Stimulated activated effector memory CD8-positive, alpha-beta T cell treated with anti-CD3 and anti-CD28 coated beads, Interleukin-12 subunit alpha, Interleukin-12 subunit beta, amount 100 ng/mL, for 72 hours (primary cell): ENCODE measurements around the gene LY6G6D.
A peak's percentile ranks its signal among the peaks of the same experiment; 100 is the strongest.

Source experiments
- ATAC-seq: fragments of 150-1000 bp; cut with Tn5 transposase; 2 replicates; pipeline ENCODE4 v1.10.0; 2021
- DNase-seq, 2 donors: peaks; one replicate each; pipeline ENCODE4 v3.0.0; 2021 to 2022; ENCODE audit warnings: low spot score in 2 of 2
- H3K27ac Mint-ChIP-seq: one replicate; pipeline ENCODE4 v1.8.0; 2022; ENCODE audit warnings: mild to moderate bottlenecking, mixed read lengths
- H3K36me3 Mint-ChIP-seq: one replicate; pipeline ENCODE4 v1.8.0; 2022; ENCODE audit warnings: mild to moderate bottlenecking, mixed read lengths
- H3K4me1 Mint-ChIP-seq: one replicate; pipeline ENCODE4 v1.8.0; 2022; ENCODE audit warnings: mixed read lengths
- H3K4me3 Mint-ChIP-seq: one replicate; pipeline ENCODE4 v1.8.0; 2022; ENCODE audit warnings: mild to moderate bottlenecking, mixed read lengths
- H3K9me3 Mint-ChIP-seq: one replicate; pipeline ENCODE4 v1.8.0; 2022; ENCODE audit warnings: mixed read lengths

The LY6G6D gene

DNA sequence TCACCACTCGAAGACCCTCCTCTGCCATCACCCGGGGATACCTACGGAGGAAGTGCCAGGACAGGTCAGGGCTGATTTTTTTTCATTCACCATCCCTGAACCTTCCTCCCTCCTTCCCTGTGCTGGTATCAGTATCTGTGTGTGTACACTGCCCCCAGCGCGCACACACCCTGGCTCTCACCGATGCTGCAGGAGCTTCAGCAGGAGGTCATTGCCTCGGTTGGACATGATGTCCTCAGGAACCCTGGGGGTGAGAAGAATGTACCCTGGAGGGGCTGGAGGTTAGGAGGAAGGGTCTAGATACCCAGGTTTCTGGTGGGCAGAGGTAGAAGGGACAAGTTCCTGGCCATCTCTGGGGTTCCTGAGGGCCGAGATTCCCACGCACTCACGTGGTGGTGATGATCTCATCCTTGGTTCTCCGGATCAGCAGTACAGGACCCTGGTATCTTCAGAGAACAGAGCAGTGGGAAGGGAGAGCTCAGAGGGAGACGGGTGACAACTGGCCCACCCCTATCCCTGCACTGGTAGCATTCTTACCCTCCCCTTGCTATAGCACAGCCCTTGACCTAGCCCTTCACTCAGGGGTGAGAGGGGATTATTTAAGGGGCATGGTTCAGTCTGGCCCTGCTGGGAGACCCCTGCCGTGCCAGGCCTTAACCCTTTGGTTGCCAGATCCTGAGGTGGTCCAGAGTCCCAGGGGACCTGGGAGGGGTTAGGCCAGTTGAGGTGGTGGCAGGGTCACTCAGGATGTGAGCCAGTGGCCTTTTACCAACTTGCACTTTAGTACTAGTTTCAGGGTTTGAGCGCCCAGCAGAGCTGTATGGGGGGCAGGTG is 27.1 kb upstream of the LY6G6D start:
- no peak for ATAC-seq
- Mint-ChIP-seq H3K4me3 (no peak overlapping the region), H3K27ac (peak overlapping the region; percentile 32), H3K4me1 (peaks cover 8% of the 10 kb centered on the region), H3K36me3 (peaks cover 71% of the 10 kb centered on the region), H3K9me3 (no peaks in the 10 kb centered on the region)
- DNase-seq: no peak

DNA sequence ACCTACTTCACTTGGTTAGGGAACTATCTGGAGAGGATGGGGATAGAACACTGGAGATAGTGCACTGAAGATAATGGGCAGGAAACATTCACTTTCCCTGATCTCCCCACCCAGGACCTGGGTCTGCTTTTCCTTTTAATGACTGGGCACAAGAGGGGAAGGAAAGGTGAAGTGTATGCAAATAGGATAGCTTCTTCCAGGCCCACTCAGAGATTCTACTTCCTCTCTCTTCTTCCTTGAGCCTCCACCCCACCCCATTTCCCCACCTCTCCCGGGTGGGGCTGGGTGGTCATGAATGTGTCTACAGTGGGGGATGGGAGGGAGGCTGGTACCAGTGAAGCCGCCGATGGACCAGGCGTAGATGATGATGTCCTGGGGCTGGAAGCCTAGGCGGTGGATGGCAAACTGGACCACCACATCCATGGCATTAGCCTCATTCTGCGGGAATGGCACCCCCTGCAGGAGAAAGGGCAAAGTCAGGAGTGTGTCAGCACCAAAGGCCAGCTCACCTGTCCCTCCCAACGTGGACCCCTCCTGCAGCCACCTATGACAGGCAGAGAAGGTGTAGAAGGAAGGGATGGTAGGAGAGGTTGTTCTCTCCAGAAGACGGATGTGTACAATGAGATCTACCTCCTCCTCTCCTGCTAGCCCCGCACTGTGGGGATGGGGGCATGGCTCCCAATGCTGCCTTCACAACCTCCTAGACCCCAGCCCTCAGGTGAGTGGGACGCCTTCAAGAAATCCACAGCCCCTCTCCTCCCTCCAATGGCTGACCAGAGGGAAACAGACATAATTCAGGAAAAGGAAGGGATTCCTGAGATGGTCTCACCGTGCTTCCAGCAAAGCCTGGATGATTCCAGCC is 25.7 kb upstream of the LY6G6D start:
- DNase-seq (no peak), ATAC-seq (peak; percentile 39)
- Mint-ChIP-seq H3K4me1 (peaks cover 8% of the 10 kb centered on the region), H3K27ac (peak overlapping the region; percentile 74), H3K36me3 (peaks cover 85% of the 10 kb centered on the region), H3K4me3 (no peak overlapping the region), H3K9me3 (no peaks in the 10 kb centered on the region)

DNA sequence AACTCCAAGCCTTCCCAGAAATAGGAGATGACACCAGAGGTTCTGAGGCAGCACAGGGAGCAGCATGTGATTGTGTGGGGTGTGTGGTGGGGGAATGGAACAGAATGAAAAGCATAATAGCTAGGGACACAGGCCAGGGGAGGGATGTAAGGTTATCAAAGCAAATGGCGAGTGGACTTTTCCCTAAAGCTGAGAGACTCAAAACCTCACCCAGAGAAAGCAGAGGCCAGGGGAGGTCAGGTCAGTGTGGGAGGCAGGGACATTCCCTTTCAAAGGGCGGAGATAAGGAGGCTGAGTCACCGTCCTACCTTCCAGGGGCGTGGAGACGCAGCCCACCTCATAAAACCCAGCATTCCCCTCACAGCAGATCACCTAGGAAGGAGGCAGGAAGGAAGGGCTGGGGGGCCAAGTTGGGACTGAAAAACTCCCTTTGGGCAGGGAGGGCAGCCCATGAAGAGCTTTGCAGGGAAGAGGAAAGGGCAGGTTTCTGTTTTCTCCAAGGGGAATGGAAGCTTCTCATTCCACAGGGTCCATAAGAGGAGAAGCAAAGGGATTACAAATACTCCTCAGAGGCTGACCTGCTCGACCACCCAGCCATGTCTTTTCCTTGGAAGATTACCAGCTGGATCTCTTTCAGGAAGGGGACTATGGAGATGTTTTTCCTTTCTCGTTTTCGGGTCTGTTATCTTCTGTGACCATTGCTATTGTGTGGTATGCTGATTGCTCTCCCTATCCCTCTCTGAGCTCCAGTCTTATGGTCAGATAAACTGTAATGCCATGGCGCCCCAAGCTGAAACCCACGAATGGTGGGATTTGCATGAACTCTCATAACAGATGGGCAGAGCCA is 24.7 kb upstream of the LY6G6D start:
- Mint-ChIP-seq H3K4me1 (peaks cover 8% of the 10 kb centered on the region), H3K27ac (peak overlapping the region; percentile 74), H3K4me3 (no peak overlapping the region), H3K9me3 (no peaks in the 10 kb centered on the region), H3K36me3 (peaks cover 87% of the 10 kb centered on the region)
- ATAC-seq (no peak), DNase-seq (no peak)

DNA sequence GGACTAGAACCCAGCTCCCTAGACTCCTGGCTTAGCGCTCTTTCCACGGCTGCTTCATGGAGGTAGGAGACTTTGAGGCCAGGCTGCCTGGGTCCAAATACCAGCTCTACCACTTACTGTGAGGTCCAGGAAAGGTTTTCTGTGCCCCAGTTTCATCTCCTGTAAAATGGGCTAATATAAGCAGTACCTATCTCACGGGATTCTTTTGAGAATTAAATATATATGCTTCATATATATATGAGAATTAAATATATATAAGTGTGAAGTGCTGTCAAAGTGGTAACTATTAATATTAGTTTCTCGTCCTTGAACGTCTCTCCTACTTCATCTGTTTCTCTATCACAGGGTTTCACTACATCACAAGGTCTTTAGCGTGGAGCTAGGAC is 24.1 kb upstream of the LY6G6D start:
- peaks cover 8% of the 10 kb centered on the region for H3K4me1 Mint-ChIP-seq
- no peaks in the 10 kb centered on the region for H3K9me3 Mint-ChIP-seq
- H3K27ac Mint-ChIP-seq: no peak overlapping the region
- H3K4me3 Mint-ChIP-seq: no peak overlapping the region
- ATAC-seq (no peak), DNase-seq (no peak)
- H3K36me3 Mint-ChIP-seq: peaks cover 87% of the 10 kb centered on the region

DNA sequence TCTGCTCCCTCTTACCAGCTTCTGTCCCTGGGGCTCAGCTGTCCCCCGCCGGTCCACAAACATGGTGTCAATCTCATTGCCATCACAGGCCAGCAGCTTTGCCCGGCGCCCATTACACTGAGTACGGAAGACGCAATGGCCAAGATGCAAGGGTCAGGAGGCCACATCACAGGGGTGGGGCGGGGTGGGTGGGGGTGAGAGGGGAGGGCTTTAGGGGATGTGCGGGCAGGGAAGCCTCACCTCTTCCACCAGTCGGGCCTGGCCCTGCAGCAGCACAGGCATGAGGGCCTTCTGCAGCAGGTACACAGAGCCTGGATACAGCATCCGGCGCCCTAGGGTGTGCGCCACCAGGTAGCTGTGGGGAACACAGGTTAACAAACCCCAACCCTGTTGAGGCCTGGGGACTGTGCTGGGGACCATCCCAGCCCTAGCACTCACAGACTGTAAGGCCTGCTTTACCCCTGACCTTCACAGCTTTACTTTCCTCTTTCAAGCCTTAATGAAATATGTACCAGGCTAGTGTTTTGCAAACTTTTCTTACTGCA is 23.5 kb upstream of the LY6G6D start:
- H3K9me3 Mint-ChIP-seq: no peaks in the 10 kb centered on the region
- H3K4me1 Mint-ChIP-seq: peaks cover 8% of the 10 kb centered on the region
- H3K4me3 Mint-ChIP-seq: no peak overlapping the region
- H3K27ac Mint-ChIP-seq: no peak overlapping the region
- H3K36me3 Mint-ChIP-seq: peaks cover 87% of the 10 kb centered on the region
- ATAC-seq: no peak
- DNase-seq: no peak

DNA sequence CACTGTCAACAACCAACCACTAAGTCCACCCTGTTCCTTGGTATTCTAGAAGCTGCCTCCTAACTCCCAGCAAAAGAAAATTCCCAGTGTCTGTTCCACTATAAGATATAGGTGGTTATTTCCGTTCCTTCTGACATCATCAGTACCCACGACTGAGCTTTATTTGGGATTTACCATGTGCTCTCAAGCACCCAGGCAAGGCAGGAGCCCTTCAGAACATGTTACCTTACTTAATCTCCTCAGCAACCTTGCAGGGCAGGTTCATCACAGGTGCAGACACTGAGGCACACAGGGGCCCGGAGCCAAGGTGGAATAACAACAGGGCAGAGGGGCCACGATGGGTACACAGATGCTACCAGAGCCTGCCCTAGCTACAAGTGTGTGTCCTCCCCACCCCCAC is 22.8 kb upstream of the LY6G6D start:
- peaks cover 87% of the 10 kb centered on the region for H3K36me3 Mint-ChIP-seq

DNA sequence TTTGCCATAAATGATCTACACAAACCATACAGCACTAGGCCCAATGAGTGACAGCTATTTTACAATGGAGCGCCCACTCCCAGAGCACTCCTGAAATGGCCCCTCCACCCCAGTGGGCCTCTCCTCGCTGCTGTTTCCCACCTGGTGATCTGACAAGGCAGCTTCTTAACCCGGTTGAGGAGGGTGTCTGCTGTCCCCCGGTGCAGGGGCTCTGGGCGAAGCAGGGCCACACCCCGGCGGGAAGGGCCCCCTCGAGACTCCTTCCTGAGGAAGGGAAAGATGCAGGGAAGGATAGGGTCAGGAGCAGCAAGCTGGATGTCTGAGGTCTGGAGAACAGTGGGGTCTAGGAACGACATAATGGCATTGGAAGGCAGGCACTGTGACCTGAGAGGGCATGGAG is 22.3 kb upstream of the LY6G6D start:
- Mint-ChIP-seq H3K36me3 (peaks cover 87% of the 10 kb centered on the region), H3K9me3 (no peaks in the 10 kb centered on the region), H3K4me3 (no peak overlapping the region), H3K4me1 (peaks cover 18% of the 10 kb centered on the region), H3K27ac (no peak overlapping the region)
- DNase-seq (no peak), ATAC-seq (no peak)

More for the DNA sequence above, 22.8 kb upstream of the LY6G6D start:
- ATAC-seq: no peak
- Mint-ChIP-seq H3K27ac (no peak overlapping the region), H3K4me1 (peaks cover 13% of the 10 kb centered on the region), H3K9me3 (no peaks in the 10 kb centered on the region), H3K4me3 (no peak overlapping the region)
- no peak for DNase-seq

DNA sequence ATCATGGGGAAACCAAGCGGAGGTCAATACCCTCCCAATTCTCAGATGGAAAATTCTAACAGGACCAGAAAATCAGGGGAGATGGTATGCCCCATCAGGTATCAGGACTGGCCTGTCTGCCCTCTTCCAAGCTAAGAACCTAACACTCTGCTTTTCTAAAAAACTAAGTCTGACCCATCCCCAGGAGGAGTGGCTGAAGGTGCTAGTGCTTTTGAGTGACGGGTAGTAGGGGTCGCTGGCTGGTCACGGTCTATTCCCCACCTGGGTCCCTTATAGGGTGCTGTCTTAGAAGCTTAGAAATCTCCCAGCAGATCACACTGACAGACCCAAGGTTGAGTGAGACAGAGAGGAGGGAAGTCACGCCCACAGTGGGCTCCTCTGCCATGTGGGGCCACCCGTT is 21.6 kb upstream of the LY6G6D start:
- no peaks in the 10 kb centered on the region for H3K9me3 Mint-ChIP-seq
- ATAC-seq (no peak), DNase-seq (no peak)
- no peak overlapping the region for H3K27ac Mint-ChIP-seq
- peaks cover 21% of the 10 kb centered on the region for H3K4me1 Mint-ChIP-seq
- H3K4me3 Mint-ChIP-seq: no peak overlapping the region
- peaks cover 87% of the 10 kb centered on the region for H3K36me3 Mint-ChIP-seq

DNA sequence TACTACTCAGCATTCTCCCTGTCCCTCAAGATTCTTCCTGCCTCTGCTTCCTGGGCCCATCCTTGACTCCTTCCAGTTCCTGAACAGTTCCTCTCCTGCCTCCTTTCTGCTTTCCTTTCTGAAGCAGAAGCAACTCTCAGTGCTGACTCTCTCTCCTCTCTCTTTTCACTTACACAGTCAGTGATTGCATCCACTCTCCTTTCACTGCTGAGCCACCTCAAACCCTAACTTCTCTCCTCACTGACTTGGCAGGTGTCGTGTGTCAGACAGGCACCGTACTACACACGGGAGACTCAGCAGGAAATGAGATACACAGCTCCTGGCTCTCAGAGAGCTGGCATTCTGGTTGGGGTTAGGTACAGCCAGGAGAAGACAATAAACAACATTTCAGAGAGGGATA is 17.6 kb upstream of the LY6G6D start:
- Mint-ChIP-seq H3K36me3 (peaks cover 95% of the 10 kb centered on the region), H3K9me3 (no peaks in the 10 kb centered on the region), H3K4me1 (peaks cover 31% of the 10 kb centered on the region), H3K4me3 (peak overlapping the region; percentile 3), H3K27ac (peak overlapping the region; percentile 83)
- ATAC-seq (peak; percentile 85), DNase-seq (no peak)

DNA sequence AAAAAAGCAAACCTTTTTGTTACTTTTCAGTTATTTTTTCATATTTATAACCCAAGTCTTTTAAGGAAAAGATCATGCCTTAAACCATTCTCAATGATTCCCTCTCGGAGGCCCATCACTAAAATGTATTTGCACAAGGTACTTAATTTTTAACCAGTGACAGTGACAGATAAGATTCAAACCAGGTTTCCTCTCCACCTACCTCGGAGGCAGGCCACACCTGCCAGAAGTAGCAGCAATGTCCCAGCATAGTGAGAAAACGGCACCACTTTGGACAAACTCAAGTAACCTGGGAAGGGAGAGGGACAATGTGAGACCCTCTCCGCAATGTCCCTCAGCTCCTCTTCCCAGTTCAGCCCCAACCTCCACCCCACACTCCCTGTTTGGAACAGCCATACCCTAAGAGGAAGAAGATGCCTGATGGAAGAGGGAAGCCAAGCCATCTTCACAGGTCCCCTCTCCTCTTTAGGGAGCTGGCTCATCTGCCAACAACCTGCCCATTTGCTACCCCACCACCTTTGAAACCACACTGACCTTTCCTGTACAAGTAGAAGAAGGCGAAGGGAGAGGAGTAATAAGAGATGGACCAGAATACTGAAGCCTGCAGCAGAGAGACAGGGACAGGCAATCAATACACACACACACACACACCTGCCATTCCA is 14.3 kb upstream of the LY6G6D start:
- Mint-ChIP-seq H3K9me3 (no peaks in the 10 kb centered on the region), H3K4me1 (peaks cover 38% of the 10 kb centered on the region), H3K4me3 (peak overlapping the region; percentile 94), H3K27ac (peak overlapping the region; percentile 95), H3K36me3 (peaks cover 66% of the 10 kb centered on the region)
- no peak for ATAC-seq
- no peak for DNase-seq

DNA sequence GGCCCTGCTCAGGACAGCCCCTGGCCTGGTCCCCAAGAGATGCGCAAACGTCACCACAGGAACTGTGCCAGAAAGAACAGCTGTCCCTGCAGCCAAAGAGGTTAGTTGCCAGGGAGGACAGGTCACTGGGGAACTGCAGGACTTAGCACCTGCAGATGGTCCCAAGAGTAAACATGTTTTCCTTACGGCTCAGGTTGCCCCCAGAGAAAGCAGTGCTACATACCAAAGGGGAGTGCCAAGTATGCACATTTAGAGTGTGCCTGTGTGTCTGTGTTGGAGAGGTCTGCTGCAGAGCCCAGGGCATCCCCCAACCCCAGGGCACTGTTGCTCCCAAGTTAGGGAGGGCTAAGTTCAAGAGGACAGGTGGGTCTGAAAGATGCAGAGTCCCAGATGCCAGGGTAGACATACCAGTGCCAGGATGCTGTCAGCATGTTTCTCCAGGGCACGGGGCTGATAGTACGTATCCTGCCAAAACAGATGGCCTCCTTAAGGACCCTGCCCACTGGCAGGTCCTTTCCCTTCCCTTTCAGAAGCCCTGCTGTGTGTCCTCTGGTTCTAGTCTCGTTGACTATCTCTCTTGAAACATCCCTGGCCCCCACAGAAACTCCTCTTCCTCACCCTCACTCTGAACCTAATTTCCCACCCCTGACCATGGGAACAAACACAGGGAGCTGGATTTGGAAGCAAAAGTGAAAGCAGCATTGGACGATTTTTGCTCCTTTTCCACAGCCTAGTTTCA is 13.3 kb upstream of the LY6G6D start:
- no peak for ATAC-seq
- peak overlapping the region; percentile 95 for H3K27ac Mint-ChIP-seq
- H3K36me3 Mint-ChIP-seq: peaks cover 56% of the 10 kb centered on the region
- peaks cover 38% of the 10 kb centered on the region for H3K4me1 Mint-ChIP-seq
- H3K4me3 Mint-ChIP-seq: peak overlapping the region; percentile 94
- no peaks in the 10 kb centered on the region for H3K9me3 Mint-ChIP-seq
- DNase-seq: no peak

DNA sequence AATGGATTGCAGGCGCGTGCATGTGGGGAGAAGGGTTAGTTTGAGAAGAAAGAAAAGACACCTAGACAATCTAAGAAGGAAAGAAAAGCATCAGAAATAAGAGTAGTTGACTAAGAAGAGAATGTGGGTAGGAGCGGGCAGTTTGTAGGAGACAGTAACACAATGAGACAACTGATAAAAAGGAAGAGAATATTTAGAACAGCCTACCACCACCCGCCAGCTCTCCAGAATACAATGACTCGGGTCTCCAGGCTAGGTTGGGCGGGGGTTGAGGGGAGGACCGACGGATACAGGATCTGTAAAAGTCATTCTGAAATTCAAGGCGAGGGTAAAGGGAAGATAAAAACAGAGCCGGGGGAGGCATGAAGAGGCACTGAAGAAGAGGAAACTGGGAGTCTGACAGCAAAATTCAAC is 12.7 kb upstream of the LY6G6D start:
- Mint-ChIP-seq H3K9me3 (no peaks in the 10 kb centered on the region), H3K4me1 (peaks cover 33% of the 10 kb centered on the region)

DNA sequence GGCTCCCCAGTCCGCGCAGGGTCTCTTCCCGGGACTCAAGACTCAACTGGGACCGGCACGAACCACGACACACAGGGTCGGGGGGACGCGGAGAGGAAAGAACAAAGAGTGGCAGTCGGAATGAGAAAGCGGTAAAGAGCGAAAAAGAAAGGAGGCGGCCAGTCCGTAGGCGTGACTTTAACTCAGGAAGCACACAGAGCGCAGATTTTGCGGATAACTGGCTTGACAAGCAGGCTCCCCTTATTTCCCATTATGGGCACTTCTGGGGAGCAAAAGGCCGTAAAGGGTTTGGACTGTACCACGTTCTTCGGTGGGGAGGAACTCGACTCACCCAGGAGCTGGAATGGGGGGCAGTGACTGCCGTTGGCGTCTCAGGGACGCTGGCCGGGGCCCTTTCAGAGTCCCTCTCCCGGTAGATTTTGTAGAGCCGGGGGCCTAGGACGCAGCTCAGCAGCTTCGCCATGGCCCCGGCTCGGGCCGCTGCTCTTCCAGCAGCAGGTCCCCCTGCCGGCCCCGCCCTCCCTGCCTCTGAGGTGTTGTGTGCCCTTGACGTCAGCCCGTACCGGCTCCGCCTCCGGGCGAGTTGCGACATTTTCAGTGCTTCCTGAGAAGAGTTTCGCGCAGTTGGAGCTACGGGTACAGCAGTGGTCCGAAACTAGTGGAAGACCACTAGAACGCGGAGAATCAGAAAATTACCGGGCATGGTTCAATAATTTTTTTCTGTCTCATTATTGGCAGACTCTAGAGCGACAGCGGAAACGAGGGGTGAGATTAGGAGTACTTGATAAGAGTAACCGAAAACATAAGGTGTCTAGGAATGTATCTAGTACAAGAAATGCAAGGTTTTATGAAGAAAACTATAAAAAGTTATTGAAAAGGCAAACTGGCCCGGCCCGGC is 12.1 kb upstream of the LY6G6D start, which contains the start of gene ABHD16A:
Gene ABHD16A, minus strand, starts transcription at position 506 of the 898 bp plus-strand sequence. Its CDS starts 43 bp downstream, at position 463.
- DNase-seq (peak; percentile 85 to 95), ATAC-seq (peak; percentile 97)
- peaks cover 44% of the 10 kb centered on the region for H3K36me3 Mint-ChIP-seq
- peak within 1 kb of the TSS; percentile 95 for H3K27ac Mint-ChIP-seq
- peak within 1 kb of the TSS; percentile 94 for H3K4me3 Mint-ChIP-seq
- H3K9me3 Mint-ChIP-seq: no peaks in the 10 kb centered on the region
- H3K4me1 Mint-ChIP-seq: peaks cover 26% of the 10 kb centered on the region

More for the DNA sequence above, 12.7 kb upstream of the LY6G6D start:
- peak; percentile 27 for ATAC-seq
- Mint-ChIP-seq H3K4me3 (peak overlapping the region; percentile 94), H3K36me3 (peaks cover 50% of the 10 kb centered on the region), H3K27ac (peak overlapping the region; percentile 95)
- DNase-seq: no peak
